ENCODE measurements around the gene SIPA1L3.

Gene SIPA1L3

GRCh38 chr19:38042132-38042531 lies 135.1 kb downstream of the SIPA1L3 start:
- no peak for DNase-seq (ENCODE audit: low read depth, low spot score)

- no peak for DNase-seq (ENCODE audit: low read depth, low spot score)
Measured at GRCh38 chr19:38043649-38044144, 136.7 kb downstream of the SIPA1L3 start.

- DNase-seq (ENCODE audit: low read depth, low spot score), result no peak
Measured at GRCh38 chr19:38044267-38045111, 137.5 kb downstream of the SIPA1L3 start.

GRCh38 chr19:38045554-38046253 lies 138.7 kb downstream of the SIPA1L3 start:
- no peak for DNase-seq (ENCODE audit: low read depth, low spot score)

GRCh38 chr19:38046254-38047048 lies 139.4 kb downstream of the SIPA1L3 start:
- DNase-seq (ENCODE audit: low read depth, low spot score), result no peak

- no peak for DNase-seq (ENCODE audit: low read depth, low spot score)
Measured at GRCh38 chr19:38047049-38047438, 140.0 kb downstream of the SIPA1L3 start.

GRCh38 chr19:38047641-38048040 lies 140.6 kb downstream of the SIPA1L3 start:
- no peak for DNase-seq (ENCODE audit: low read depth, low spot score)

GRCh38 chr19:38049105-38049649 lies 142.2 kb downstream of the SIPA1L3 start:
- no peak for DNase-seq (ENCODE audit: low read depth, low spot score)

GRCh38 chr19:38055010-38055409 lies 148.0 kb downstream of the SIPA1L3 start:
- no peak for DNase-seq (ENCODE audit: low read depth, low spot score)

GRCh38 chr19:38055655-38056521 lies 148.9 kb downstream of the SIPA1L3 start:
- DNase-seq (ENCODE audit: low read depth, low spot score), result no peak

GRCh38 chr19:38056646-38057045 lies 149.6 kb downstream of the SIPA1L3 start:
- DNase-seq (ENCODE audit: low read depth, low spot score), result no peak

GRCh38 chr19:38057959-38058690 lies 151.1 kb downstream of the SIPA1L3 start:
- DNase-seq (ENCODE audit: low read depth, low spot score), result no peak

- DNase-seq (ENCODE audit: low read depth, low spot score), result no peak
Measured at GRCh38 chr19:38059897-38060296, 152.9 kb downstream of the SIPA1L3 start.

- DNase-seq (ENCODE audit: low read depth, low spot score), result no peak
Measured at GRCh38 chr19:38060331-38060730, 153.3 kb downstream of the SIPA1L3 start.

- DNase-seq (ENCODE audit: low read depth, low spot score), result no peak
Measured at GRCh38 chr19:38061294-38061693, 154.3 kb downstream of the SIPA1L3 start.

- DNase-seq (ENCODE audit: low read depth, low spot score), result no peak
Measured at GRCh38 chr19:38062959-38063761, 156.2 kb downstream of the SIPA1L3 start.

GRCh38 chr19:38063928-38064327 lies 156.9 kb downstream of the SIPA1L3 start:
- DNase-seq (ENCODE audit: low read depth, low spot score), result no peak

- no peak for DNase-seq (ENCODE audit: low read depth, low spot score)
Measured at GRCh38 chr19:38064661-38065425, 157.8 kb downstream of the SIPA1L3 start.
